ENCODE results near the gene CACNA2D4. TPM values are rescaled to one million over a fixed set of nuclear protein-coding genes. Genes with fewer than 3 reads are reported as not detected.

Gene CACNA2D4
- total and polyA plus RNA-seq, 2 donors: 1.1 to 4.5 TPM

DNA sequence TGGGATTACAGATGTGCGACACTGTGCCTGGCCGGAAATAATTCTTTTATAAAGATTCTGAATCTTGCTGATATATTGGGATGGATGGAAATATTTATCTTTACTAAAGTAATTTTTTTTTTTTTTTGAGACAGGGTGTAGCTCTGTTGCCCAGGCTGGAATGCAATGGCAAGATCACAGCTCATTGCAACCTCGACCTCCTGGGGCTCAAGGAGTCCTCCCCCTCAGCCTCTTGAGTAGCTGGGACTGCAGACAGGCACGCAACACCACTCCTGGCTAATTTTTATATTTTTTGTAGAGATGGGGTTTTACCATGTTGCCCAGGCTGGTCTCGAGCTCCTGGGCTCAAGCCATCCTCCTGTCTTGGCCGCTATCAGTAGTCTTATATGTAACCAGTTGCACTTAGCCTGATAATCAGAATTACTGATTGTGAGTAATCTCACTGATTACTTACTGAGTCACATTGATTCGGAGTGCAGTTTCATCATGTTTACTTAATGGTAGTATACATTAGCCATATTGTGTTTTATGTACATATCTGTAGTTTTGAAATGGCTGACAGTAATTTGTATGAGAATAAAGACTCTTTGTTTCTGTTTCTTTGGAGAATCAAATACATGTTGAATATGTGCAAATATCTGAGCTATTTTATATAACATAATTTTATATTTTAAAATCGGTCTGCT, 148.5 kb downstream of the CACNA2D4 start:
- no peak overlapping the region for H3K27ac ChIP-seq (ENCODE audit: low read depth)
- no peaks in the 10 kb centered on the region for H3K4me1 ChIP-seq (ENCODE audit: insufficient read depth)
- 88% methylated on average over 8 of the region's 8 CpGs for WGBS
- H3K4me3 ChIP-seq (ENCODE audit: low read depth, low read length): no peak overlapping the region
- no peaks in the 10 kb centered on the region for H3K36me3 ChIP-seq (ENCODE audit: insufficient read depth)
- no peak for DNase-seq (ENCODE audit: extremely low spot score)

DNA sequence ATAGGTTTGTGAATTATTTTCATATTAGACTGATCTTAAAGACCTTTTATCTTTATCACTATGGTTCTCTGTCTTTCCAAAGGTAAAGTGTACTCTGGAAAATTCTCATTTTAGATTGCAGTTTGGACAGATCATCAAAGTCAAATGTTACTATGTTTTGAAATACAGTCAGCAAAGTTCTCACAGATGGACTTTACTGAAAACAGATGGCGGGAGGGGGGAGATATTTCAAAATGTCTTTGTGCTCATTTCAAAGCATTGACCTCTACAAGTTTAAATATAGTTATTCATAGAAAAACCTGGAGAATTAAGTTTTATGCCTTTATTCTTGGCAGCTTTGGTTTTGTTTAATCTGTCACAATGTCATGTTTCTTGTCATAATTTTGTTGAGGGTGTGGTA, 149.8 kb downstream of the CACNA2D4 start:
- H3K4me1 ChIP-seq (ENCODE audit: insufficient read depth): no peaks in the 10 kb centered on the region
- H3K4me3 ChIP-seq (ENCODE audit: low read depth, low read length): no peak overlapping the region
- no peak overlapping the region for H3K27ac ChIP-seq (ENCODE audit: low read depth)
- no peak for DNase-seq (ENCODE audit: extremely low spot score)
- H3K36me3 ChIP-seq (ENCODE audit: insufficient read depth): no peaks in the 10 kb centered on the region
- WGBS: 97% methylated on average over 1 of the region's 1 CpG

DNA sequence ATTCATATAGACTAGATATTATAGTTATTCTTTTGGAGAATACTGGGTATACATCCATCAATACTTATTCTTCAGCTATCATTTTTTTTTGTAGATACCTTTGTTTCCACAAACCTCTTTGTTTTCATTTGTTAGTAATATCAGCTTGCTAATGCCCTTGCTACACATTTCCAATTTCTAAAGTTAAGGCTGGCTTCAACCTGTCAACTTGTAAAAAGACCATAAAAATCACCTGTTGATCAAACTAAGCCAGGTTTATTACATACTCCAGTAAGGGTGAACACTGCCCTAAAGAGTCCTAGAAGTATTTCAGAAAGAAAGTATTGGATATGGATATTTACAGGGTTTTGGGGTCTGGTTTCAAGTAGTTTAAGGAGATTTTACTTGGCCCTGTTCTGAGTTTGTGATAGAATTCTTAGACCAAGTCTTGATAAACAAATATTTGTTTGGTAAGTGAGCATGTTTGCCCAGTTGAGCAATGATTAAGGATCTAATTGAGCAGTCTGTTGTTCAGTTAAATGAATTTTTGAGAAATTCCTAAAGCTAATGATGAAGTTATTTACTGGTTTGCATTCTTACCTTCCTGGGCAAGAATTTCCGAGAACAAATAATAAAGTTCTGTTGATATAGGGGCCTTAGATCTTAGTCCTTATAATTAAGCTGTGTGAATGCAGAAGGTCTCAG, 150.9 kb downstream of the CACNA2D4 start:
- no peaks in the 10 kb centered on the region for H3K4me1 ChIP-seq (ENCODE audit: insufficient read depth)
- no peak overlapping the region for H3K27ac ChIP-seq (ENCODE audit: low read depth)
- DNase-seq (ENCODE audit: extremely low spot score): no peak
- no peaks in the 10 kb centered on the region for H3K36me3 ChIP-seq (ENCODE audit: insufficient read depth)
- no peak overlapping the region for H3K4me3 ChIP-seq (ENCODE audit: low read depth, low read length)
- WGBS: 90% methylated on average over 1 of the region's 1 CpG

DNA sequence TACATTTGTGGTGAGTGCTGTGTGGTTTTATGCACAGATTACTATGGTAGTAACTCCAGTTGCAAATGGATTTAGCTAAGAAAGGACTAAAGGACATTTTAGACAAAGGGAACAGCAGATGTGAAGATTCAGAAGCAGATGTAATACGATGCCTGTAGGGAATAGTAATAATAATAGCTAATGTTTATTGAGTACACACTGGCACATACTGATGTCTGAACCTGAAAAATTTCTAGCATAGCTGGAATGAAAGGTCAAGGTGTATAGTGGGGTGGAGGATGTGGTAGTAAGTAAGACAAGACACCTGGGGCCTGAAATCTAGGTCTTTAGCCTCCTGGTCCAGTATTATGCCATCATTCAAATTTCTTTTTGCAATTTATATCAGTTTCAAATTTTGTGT, 152.3 kb downstream of the CACNA2D4 start:
- H3K36me3 ChIP-seq (ENCODE audit: insufficient read depth): no peaks in the 10 kb centered on the region
- H3K4me3 ChIP-seq (ENCODE audit: low read depth, low read length): no peak overlapping the region
- no peak for DNase-seq (ENCODE audit: extremely low spot score)
- 90% methylated on average over 1 of the region's 1 CpG for WGBS
- no peaks in the 10 kb centered on the region for H3K4me1 ChIP-seq (ENCODE audit: insufficient read depth)
- H3K27ac ChIP-seq (ENCODE audit: low read depth): no peak overlapping the region

DNA sequence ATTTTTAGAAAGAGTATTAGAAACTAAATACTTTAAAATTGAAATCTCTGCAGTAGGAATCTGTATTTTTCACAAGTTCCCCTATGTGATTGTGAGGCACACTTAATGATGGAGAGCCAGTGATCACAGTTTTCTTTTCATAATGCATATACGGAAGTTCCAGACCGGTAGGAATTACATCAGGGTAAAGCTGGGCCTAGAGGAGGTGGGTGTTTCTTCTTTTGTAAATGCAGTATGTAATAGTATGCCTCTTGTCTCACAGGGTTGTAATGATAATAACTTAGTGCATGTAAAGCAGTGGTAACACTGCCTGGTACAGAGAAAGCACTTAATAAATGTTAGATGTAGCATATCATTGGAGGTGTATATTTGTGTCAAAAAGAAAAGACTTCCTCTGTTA, 155.3 kb downstream of the CACNA2D4 start:
- Histone ChIP-seq H3K4me3 (ENCODE audit: low read depth, low read length) (no peak overlapping the region), H3K36me3 (ENCODE audit: insufficient read depth) (no peaks in the 10 kb centered on the region), H3K27ac (ENCODE audit: low read depth) (no peak overlapping the region), H3K4me1 (ENCODE audit: insufficient read depth) (no peaks in the 10 kb centered on the region)
- DNase-seq (ENCODE audit: extremely low spot score): no peak
- 71% methylated on average over 2 of the region's 2 CpGs for WGBS

DNA sequence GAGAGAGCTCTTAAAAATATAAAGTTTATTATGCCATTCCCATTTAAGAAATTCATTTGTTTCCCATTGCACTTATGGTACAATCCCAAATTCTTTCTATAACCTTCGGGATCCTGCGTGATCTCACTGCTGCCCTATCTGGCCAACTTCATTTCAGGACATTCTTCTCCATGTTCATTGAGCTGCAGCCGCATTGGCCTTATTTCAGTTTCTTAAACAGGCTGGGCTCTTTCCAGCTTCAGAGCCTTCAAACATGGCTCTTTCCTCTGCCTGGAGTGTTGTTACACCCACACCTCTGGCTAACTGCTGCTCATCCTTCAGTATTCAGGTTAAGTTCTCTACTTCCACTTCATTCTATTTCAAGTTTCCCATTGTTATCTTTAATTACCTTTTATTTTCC, 156.6 kb downstream of the CACNA2D4 start:
- 84% methylated on average over 3 of the region's 3 CpGs for WGBS
- no peak overlapping the region for H3K27ac ChIP-seq (ENCODE audit: low read depth)
- H3K4me1 ChIP-seq (ENCODE audit: insufficient read depth): no peaks in the 10 kb centered on the region
- no peak for DNase-seq (ENCODE audit: extremely low spot score)
- H3K36me3 ChIP-seq (ENCODE audit: insufficient read depth): no peaks in the 10 kb centered on the region
- no peak overlapping the region for H3K4me3 ChIP-seq (ENCODE audit: low read depth, low read length)

DNA sequence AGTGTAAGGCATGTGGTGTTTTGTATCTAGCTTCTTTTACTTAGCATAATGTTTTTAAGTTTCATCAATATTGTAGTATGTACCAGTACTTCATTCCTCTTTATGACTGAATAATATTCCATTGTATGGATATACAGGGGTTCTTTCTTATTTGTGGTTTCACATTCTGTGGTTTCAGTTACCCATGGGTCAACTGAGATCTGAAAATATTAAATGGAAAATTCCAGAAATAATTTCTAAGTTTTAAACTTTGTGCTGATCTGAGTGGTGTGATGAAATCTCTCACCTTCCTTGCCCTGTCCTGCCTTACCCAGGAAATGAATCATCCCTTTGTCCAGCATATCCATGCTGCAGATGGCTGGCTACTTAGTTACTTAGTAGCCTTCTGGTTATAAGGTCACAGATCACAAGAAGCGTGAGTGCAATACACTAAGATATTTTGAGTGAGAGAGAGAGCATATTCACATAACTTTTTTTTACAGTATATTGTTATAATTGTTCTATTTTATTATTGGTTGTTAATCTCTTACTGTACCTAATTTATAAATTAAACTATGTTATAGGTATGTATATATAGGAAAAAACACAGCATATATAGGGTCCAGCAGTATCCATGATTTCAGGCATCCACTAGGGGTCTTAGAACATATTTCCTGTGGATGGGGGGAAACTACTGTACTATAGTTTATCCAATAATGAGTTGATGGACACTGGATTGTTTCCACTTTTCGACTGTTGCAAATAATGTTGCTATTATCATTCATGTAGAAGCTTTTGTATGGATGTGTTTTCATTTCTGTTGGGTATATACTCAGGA, 157.7 kb downstream of the CACNA2D4 start:
- Histone ChIP-seq H3K4me3 (ENCODE audit: low read depth, low read length) (no peak overlapping the region), H3K27ac (ENCODE audit: low read depth) (no peak overlapping the region), H3K4me1 (ENCODE audit: insufficient read depth) (no peaks in the 10 kb centered on the region), H3K36me3 (ENCODE audit: insufficient read depth) (no peaks in the 10 kb centered on the region)
- 95% methylated on average over 2 of the region's 2 CpGs for WGBS
- no peak for DNase-seq (ENCODE audit: extremely low spot score)

DNA sequence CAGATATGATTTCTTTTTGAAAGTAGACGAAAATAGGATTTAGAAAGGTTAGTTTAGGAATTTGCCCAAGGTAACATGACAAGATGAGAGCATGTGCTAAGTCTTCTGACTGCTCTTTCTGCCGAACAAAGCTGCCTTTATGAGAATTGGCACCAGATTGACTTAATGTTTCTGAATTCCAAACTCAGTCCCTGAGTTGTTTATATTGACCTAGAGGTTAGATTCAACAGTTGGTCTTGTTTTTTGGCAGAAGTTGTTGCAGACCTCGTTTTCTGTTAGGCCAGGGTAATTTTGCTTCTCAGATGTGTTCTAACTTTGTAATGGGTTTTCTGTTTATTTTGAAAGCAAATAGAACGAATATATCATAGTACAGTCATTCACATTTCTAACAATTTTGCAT, 159.6 kb downstream of the CACNA2D4 start:
- DNase-seq (ENCODE audit: extremely low spot score): no peak
- Histone ChIP-seq H3K4me1 (ENCODE audit: insufficient read depth) (no peaks in the 10 kb centered on the region), H3K27ac (ENCODE audit: low read depth) (no peak overlapping the region), H3K36me3 (ENCODE audit: insufficient read depth) (no peaks in the 10 kb centered on the region), H3K4me3 (ENCODE audit: low read depth, low read length) (no peak overlapping the region)
- 35% methylated on average over 4 of the region's 4 CpGs for WGBS

DNA sequence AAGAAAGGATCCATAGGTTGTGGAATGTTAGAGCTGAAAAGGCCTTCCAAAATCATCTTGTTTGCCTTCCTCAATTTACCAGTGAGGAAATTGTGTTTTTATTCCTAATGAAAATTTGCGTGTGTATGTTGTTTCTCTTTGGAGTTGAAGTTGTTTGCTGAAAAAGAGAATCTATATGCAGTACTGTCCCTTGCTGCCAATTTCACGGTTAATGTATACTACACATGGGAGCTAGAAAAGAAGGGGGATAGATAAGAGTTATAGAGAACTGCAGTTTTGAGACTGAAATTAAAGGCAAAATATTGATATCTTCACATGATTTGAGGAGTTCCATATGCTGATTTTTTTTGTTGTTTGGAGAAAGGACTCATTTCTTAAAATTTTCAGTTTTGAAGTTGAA, 160.1 kb downstream of the CACNA2D4 start:
- no peak for DNase-seq (ENCODE audit: extremely low spot score)
- Histone ChIP-seq H3K36me3 (ENCODE audit: insufficient read depth) (no peaks in the 10 kb centered on the region), H3K4me3 (ENCODE audit: low read depth, low read length) (no peak overlapping the region), H3K4me1 (ENCODE audit: insufficient read depth) (no peaks in the 10 kb centered on the region), H3K27ac (ENCODE audit: low read depth) (no peak overlapping the region)
- WGBS: 88% methylated on average over 2 of the region's 2 CpGs

DNA sequence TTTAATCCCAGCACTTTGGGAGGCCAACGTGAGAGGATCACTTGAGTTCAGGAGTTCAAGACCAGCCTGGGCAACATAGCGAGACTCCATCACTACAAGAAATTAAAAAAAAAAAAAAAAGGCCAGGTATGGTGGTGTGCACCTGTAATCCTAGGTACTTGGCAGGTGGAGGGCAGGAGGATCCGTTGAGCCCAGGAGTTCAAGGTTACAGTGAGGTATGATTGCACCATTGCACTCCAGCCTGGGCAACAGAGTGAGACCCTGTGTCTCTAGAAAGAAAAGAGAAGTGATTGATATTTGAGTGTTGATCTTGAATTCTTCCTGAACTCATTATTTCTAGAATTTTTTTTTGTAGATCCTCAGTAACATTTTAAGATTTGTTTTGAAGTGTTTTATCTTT, 168.2 kb downstream of the CACNA2D4 start:
- DNase-seq (ENCODE audit: extremely low spot score): no peak
- 93% methylated on average over 3 of the region's 3 CpGs for WGBS
- no peaks in the 10 kb centered on the region for H3K36me3 ChIP-seq (ENCODE audit: insufficient read depth)
- H3K4me3 ChIP-seq (ENCODE audit: low read depth, low read length): no peak overlapping the region
- no peaks in the 10 kb centered on the region for H3K4me1 ChIP-seq (ENCODE audit: insufficient read depth)
- no peak overlapping the region for H3K27ac ChIP-seq (ENCODE audit: low read depth)

DNA sequence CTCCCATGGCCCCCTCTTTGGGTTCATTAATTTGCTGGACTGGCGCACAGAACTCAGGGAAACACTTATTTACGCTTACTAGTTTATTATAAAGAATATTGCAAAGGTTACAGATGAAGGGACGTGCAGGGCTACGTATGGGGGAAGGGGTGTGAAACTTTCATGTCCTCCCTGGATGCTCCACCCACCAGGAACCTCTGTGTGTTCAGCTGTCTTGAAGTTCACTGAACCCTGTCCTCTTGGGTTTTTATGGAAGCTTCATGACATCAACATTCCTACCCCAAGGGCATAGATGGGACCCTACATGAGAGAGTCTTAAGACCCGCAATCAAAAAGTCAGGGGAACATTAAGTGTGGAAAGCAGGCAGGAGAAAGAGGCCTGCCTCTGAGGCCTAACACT, 169.4 kb downstream of the CACNA2D4 start:
- H3K27ac ChIP-seq (ENCODE audit: low read depth): no peak overlapping the region
- 98% methylated on average over 5 of the region's 5 CpGs for WGBS
- H3K36me3 ChIP-seq (ENCODE audit: insufficient read depth): no peaks in the 10 kb centered on the region
- no peaks in the 10 kb centered on the region for H3K4me1 ChIP-seq (ENCODE audit: insufficient read depth)
- no peak overlapping the region for H3K4me3 ChIP-seq (ENCODE audit: low read depth, low read length)
- no peak for DNase-seq (ENCODE audit: extremely low spot score)

DNA sequence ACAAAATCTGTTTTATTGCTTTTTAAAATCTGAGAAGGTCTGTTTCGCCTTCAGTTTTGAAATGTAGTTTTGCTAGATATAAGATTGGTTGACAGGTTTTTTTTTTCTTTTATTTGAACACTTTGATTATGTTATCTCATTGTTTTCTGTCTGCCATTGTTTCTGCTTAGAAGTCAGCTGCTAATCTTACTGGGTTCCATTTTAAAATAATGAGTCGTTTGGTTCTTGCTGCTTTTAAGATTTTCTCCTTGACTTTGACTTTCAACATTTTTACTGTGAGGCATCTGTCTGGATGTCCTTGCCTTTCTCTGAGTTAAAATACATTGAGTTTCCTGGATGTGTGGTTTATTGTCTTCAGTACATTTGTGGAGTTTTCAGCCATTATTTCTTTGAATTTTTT, 170.8 kb downstream of the CACNA2D4 start:
- H3K27ac ChIP-seq (ENCODE audit: low read depth): no peak overlapping the region
- no peaks in the 10 kb centered on the region for H3K4me1 ChIP-seq (ENCODE audit: insufficient read depth)
- WGBS: 96% methylated on average over 2 of the region's 2 CpGs
- no peak for DNase-seq (ENCODE audit: extremely low spot score)
- no peaks in the 10 kb centered on the region for H3K36me3 ChIP-seq (ENCODE audit: insufficient read depth)
- no peak overlapping the region for H3K4me3 ChIP-seq (ENCODE audit: low read depth, low read length)

DNA sequence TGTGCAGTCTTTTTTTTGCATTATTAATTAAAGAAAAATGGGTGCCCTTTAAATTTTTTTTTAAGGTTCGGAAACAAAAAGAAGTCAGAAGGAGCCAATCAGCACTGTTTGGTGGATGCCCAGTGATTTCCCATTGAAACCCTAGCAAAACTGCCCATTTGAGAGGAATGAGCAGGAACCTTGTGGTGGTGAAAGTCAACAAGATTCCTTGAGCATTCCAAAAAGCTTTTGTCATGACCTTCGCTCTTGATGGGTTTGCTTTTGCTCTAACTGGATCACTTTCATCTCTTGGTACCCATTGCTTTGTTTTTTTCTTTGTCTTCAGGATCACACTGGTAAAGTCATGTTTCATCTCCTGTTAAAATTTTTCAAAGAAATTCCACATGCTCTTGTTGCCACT, 173.5 kb downstream of the CACNA2D4 start:
- H3K27ac ChIP-seq (ENCODE audit: low read depth): no peak overlapping the region
- WGBS: 97% methylated on average over 2 of the region's 2 CpGs
- H3K36me3 ChIP-seq (ENCODE audit: insufficient read depth): no peaks in the 10 kb centered on the region
- DNase-seq (ENCODE audit: extremely low spot score): no peak
- H3K4me1 ChIP-seq (ENCODE audit: insufficient read depth): no peaks in the 10 kb centered on the region
- H3K4me3 ChIP-seq (ENCODE audit: low read depth, low read length): no peak overlapping the region
